H1 (cell line): ENCODE data around the gene HS2ST1. TPM values are rescaled to one million over a fixed set of nuclear protein-coding genes. Genes with fewer than 3 reads are reported as not detected.

ENCODE experiments used
- CTCF ChIA-PET: fragments of 300-600 bp; sonication (Branson Sonifier 250); formaldehyde crosslinking; loops from one replicate; lab custom pipeline; 2021; ENCODE audit not compliant: partially characterized antibody; lab: Charles Lee
- POLR2A ChIA-PET: fragments of 300-600 bp; sonication (Branson Sonifier 250); formaldehyde crosslinking; loops from one replicate; lab custom pipeline; 2021; ENCODE audit warnings: inconsistent platforms; ENCODE audit not compliant: partially characterized antibody; lab: Charles Lee
- DNase-seq, 2 experiments: peaks; one replicate each; pipeline versions ENCODE4 v3.0.0 to v3.0.0-alpha.2; 2010 to 2022; ENCODE audit warnings: low spot score in 2 of 2, low read depth in 1 of 2, mixed read lengths in 1 of 2
- FAIRE-seq: peaks from 2 replicates; lab custom pipeline; 2011; peaks lifted over from hg19 to GRCh38; lab: Jason Lieb, UNC
- H2AFZ ChIP-seq: 2 replicates; pipeline ENCODE4 v1.8.1; 2012; ENCODE audit warnings: low read length, inconsistent platforms
- H2AK5ac ChIP-seq: 2 replicates; pipeline ENCODE4 v1.6.1; 2013; ENCODE audit warnings: low read depth, low read length
- H2BK120ac ChIP-seq: replicated peaks from 2 replicates; pipeline ENCODE3; 2013; ENCODE audit warnings: low read depth, low read length, inconsistent platforms
- H2BK12ac ChIP-seq: 2 replicates; pipeline ENCODE4 v1.6.1; 2013; ENCODE audit warnings: low read depth, low read length
- H2BK15ac ChIP-seq: 2 replicates; pipeline ENCODE4 v1.6.1; 2013; ENCODE audit warnings: low read length
- H2BK20ac ChIP-seq: 2 replicates; pipeline ENCODE4 v1.6.1; 2013; ENCODE audit warnings: low read length
- H2BK5ac ChIP-seq: 2 replicates; pipeline ENCODE4 v1.6.1; 2013; ENCODE audit warnings: low read depth, low read length
- H3K14ac ChIP-seq: 2 replicates; pipeline ENCODE4 v1.6.1; 2013; ENCODE audit warnings: inconsistent platforms; ENCODE audit not compliant: insufficient read length
- H3K18ac ChIP-seq: 2 replicates; pipeline ENCODE4 v1.6.1; 2013; ENCODE audit warnings: low read length; ENCODE audit errors: extremely low read depth
- H3K23ac ChIP-seq: 2 replicates; pipeline ENCODE4 v1.6.1; 2013; ENCODE audit warnings: inconsistent platforms; ENCODE audit not compliant: insufficient read length
- H3K23me2 ChIP-seq: 2 replicates; pipeline ENCODE4 v1.6.1; 2013; ENCODE audit warnings: low read depth, low read length
- H3K27ac ChIP-seq: 2 replicates; pipeline ENCODE4 v1.6.1; 2011; ENCODE audit warnings: low read depth, low read length, inconsistent platforms
- H3K27me3 ChIP-seq, 4 experiments: replicated peaks in 1 of 4; 1 replicate in 1 of 4; 2 replicates in 3 of 4; pipeline versions ENCODE4 v1.6.1 to v1.8.1; 2011 to 2013; ENCODE audit warnings: low read length in 3 of 4, mild to moderate bottlenecking in 3 of 4, inconsistent platforms in 2 of 4, mixed read lengths in 2 of 4, moderate library complexity in 1 of 4; ENCODE audit not compliant: control insufficient read depth in 3 of 4, insufficient read depth in 3 of 4; ENCODE audit errors: extremely low read depth in 1 of 4
- H3K36me3 ChIP-seq, 4 experiments: 2 replicates each; pipeline versions ENCODE4 v1.6.1 to v1.8.1; 2011 to 2013; ENCODE audit warnings: mild to moderate bottlenecking in 4 of 4, low read length in 3 of 4, moderate library complexity in 2 of 4, control low read depth in 1 of 4, inconsistent platforms in 1 of 4; ENCODE audit not compliant: insufficient read depth in 4 of 4, control insufficient read depth in 2 of 4
- H3K4ac ChIP-seq: replicated peaks from 2 replicates; pipeline ENCODE3; 2013; ENCODE audit warnings: low read length, low read depth, mixed read lengths, inconsistent platforms; ENCODE audit not compliant: insufficient read length
- H3K4me1 ChIP-seq, 4 experiments: replicated peaks in 1 of 4; 1 replicate in 1 of 4; 2 replicates in 3 of 4; pipeline versions ENCODE4 v1.6.1 to v1.8.1; 2011 to 2013; ENCODE audit warnings: low read length in 3 of 4, inconsistent platforms in 2 of 4, mixed read lengths in 1 of 4; ENCODE audit not compliant: insufficient read depth in 4 of 4, control insufficient read depth in 3 of 4
- H3K4me2 ChIP-seq, 2 experiments: 2 replicates each; pipeline versions ENCODE4 v1.6.1 to v1.8.1; 2011 to 2013; ENCODE audit warnings: low read depth in 2 of 2, low read length in 2 of 2, control low read depth in 1 of 2, inconsistent platforms in 1 of 2, mild to moderate bottlenecking in 1 of 2; ENCODE audit not compliant: insufficient read depth in 1 of 2
- H3K4me3 ChIP-seq, 4 experiments: fragments of 200-600, 300-600 bp in 1 of 4; sonication (generic), shearing (Covaris generic), sonication (Bioruptor Twin) in 1 of 4; 2 replicates each; pipeline versions ENCODE4 v1.5.1 to v1.8.1; 2011 to 2016; ENCODE audit warnings: low read length in 4 of 4, low read depth in 3 of 4, control low read depth in 2 of 4, inconsistent platforms in 2 of 4, mild to moderate bottlenecking in 2 of 4, mixed read lengths in 1 of 4, moderate library complexity in 1 of 4; ENCODE audit not compliant: insufficient read depth in 2 of 4; ENCODE audit errors: extremely low read depth in 1 of 4
- H3K56ac ChIP-seq: replicated peaks from 2 replicates; pipeline ENCODE3; 2013; ENCODE audit warnings: low read depth, mild to moderate bottlenecking, mixed read lengths, low read length, inconsistent platforms; ENCODE audit not compliant: insufficient read length
- H3K79me1 ChIP-seq: 2 replicates; pipeline ENCODE4 v1.6.1; 2013; ENCODE audit warnings: low read depth, low read length, control low read depth
- H3K79me2 ChIP-seq, 2 experiments: 2 replicates each; pipeline versions ENCODE4 v1.6.1 to v1.8.1; 2012 to 2013; ENCODE audit warnings: low read length in 2 of 2, mild to moderate bottlenecking in 2 of 2, inconsistent platforms in 1 of 2; ENCODE audit not compliant: insufficient read depth in 2 of 2, control insufficient read depth in 1 of 2
- H3K9ac ChIP-seq, 4 experiments: replicated peaks in 1 of 4; 1 replicate in 1 of 4; 2 replicates in 3 of 4; pipeline versions ENCODE4 v1.6.1 to v1.8.1; 2011 to 2013; ENCODE audit warnings: low read depth in 3 of 4, low read length in 3 of 4, control low read depth in 2 of 4, mild to moderate bottlenecking in 2 of 4, moderate library complexity in 2 of 4, inconsistent platforms in 1 of 4; ENCODE audit errors: extremely low read depth in 1 of 4
- H3K9me3 ChIP-seq, 2 experiments: 2 replicates each; pipeline versions ENCODE4 v1.6.1 to v1.8.1; 2012 to 2013; ENCODE audit warnings: mild to moderate bottlenecking in 2 of 2, moderate library complexity in 2 of 2, control low read depth in 1 of 2, inconsistent platforms in 1 of 2, low read depth in 1 of 2, low read length in 1 of 2, mixed read lengths in 1 of 2; ENCODE audit not compliant: insufficient read depth in 2 of 2
- H4K20me1 ChIP-seq, 2 experiments: replicated peaks in 1 of 2; 2 replicates each; pipeline versions ENCODE3 to v1.8.1; 2011 to 2013; ENCODE audit warnings: inconsistent platforms in 2 of 2, low read length in 2 of 2, mild to moderate bottlenecking in 1 of 2; ENCODE audit not compliant: insufficient read depth in 2 of 2, control insufficient read depth in 1 of 2
- H4K5ac ChIP-seq: 2 replicates; pipeline ENCODE4 v1.6.1; 2013; ENCODE audit warnings: low read length, low read depth, mixed read lengths, inconsistent platforms; ENCODE audit not compliant: insufficient read length
- H4K8ac ChIP-seq: 2 replicates; pipeline ENCODE4 v1.8.0; 2013; ENCODE audit warnings: mild to moderate bottlenecking, moderate library complexity, low read length, inconsistent platforms; ENCODE audit not compliant: insufficient read depth; ENCODE audit errors: extremely low read depth
- H4K91ac ChIP-seq: replicated peaks from 2 replicates; pipeline ENCODE3; 2013; ENCODE audit warnings: low read length, mixed read lengths, inconsistent platforms; ENCODE audit not compliant: insufficient read length
- BRCA1 ChIP-seq: IDR thresholded peaks from 2 replicates; pipeline ENCODE4 v1.6.1; 2012; ENCODE audit warnings: low read depth, low read length, improper control_type of control experiment
- EZH2 ChIP-seq: fragments of 200-600 bp; sonication (generic); IDR thresholded peaks from 2 replicates; pipeline ENCODE4 v1.7.1; 2012; ENCODE audit warnings: low read depth, mild to moderate bottlenecking, moderate library complexity, low read length, inconsistent platforms; ENCODE audit not compliant: severe bottlenecking
- SIN3A ChIP-seq, 2 experiments: IDR thresholded peaks in 1 of 2; conservative IDR thresholded peaks in 1 of 2; 2 replicates each; pipeline ENCODE4 v1.6.1; 2011 to 2012; ENCODE audit warnings: low read length in 2 of 2, improper control_type of control experiment in 1 of 2, low read depth in 1 of 2, mild to moderate bottlenecking in 1 of 2
- SIX5 ChIP-seq: IDR thresholded peaks from 2 replicates; pipeline ENCODE4 v1.6.1; 2011; ENCODE audit warnings: mild to moderate bottlenecking, low read depth, low read length
- SP4 ChIP-seq: IDR thresholded peaks from 2 replicates; pipeline ENCODE4 v1.6.1; 2012; ENCODE audit warnings: low read length, inconsistent platforms
- TAF1 ChIP-seq: IDR thresholded peaks from 2 replicates; pipeline ENCODE4 v1.6.1; 2011; ENCODE audit warnings: mild to moderate bottlenecking, low read depth, low read length
- TBP ChIP-seq: IDR thresholded peaks from 2 replicates; pipeline ENCODE4 v1.6.1; 2011; ENCODE audit warnings: low read depth, low read length, improper control_type of control experiment
- WGBS, 2 experiments: shearing (Covaris generic) in 1 of 2; methylation state at CpG; one replicate each; pipeline versions ENCODE4 v1.1.6 to v1.1.7; 2013 to 2015; ENCODE audit warnings: low lambda C conversion rate in 2 of 2, mixed read lengths in 2 of 2, inconsistent platforms in 1 of 2, low coverage in 1 of 2, missing lambda C conversion rate in 1 of 2; ENCODE audit not compliant: insufficient replicate concordance in 2 of 2, insufficient coverage in 1 of 2, insufficient read length in 1 of 2; ENCODE audit errors: extremely low coverage in 1 of 2, missing lambda C conversion rate in 1 of 2; 5-methylcytosine and 5-hydroxymethylcytosine counted together
- polyA plus RNA-seq, 7 experiments: library from polyadenylated mRNA; depleted of rRNA in 3 of 7; stranded (reverse) in 5 of 7; unstranded in 2 of 7; fragments of >200 nt in 5 of 7; fragments of 200-250 nt in 2 of 7; gene quantifications; 1 replicate in 5 of 7; 2 replicates in 1 of 7; 4 replicates in 1 of 7; pipeline versions ENCODE4 v1.2.1 to v1.2.3, GENCODE V29; 2011 to 2013; ENCODE audit warnings: missing spikeins in 2 of 7, mixed read lengths in 2 of 7
- total RNA-seq: library from RNA; stranded (reverse); fragmentation: NEBNext Ultra II Directional; extraction: Animal tissue kit (Norgen Biotek cat#: 25700); gene quantifications from 2 replicates; pipeline ENCODE4 v1.2.1, GENCODE V29; 2021
- TF ChIP-seq, protein P1 (sequence below): IDR thresholded peaks from 2 replicates; pipeline ENCODE4 v1.6.1; 2012; ENCODE audit warnings: low read length, inconsistent platforms

The HS2ST1 gene
- total and polyA plus RNA-seq, 2 of the 8 experiments (the other 6 are each of a cell fraction or from before 2014, with no cell fraction given) = 5.2 to 28.3 TPM

- ChIA-PET CTCF (interaction anchor here (0.6 kb wide), 1 partner anchor 1092 kb away, joined by 3 read pairs; no protein-coding TSS in a partner anchor), POLR2A (no interaction called here)
- H3K18ac ChIP-seq = no peak overlapping the region
- DNase-seq (no peak), FAIRE-seq (no peak)
- TF ChIP-seq TAF1 (no peak), TBP (no peak), SP4 (no peak), SIN3A (conservative IDR thresholded peaks at IDR 0.05 in 1 of 2, IDR thresholded peaks at IDR 0.05 in 1 of 2; ENCODE audit: low read depth in 1 of 2, low read length in 2 of 2) (no peak), SIX5 (no peak), BRCA1 (no peak), EZH2 (no peak)
- TF ChIP-seq, protein P1, sequence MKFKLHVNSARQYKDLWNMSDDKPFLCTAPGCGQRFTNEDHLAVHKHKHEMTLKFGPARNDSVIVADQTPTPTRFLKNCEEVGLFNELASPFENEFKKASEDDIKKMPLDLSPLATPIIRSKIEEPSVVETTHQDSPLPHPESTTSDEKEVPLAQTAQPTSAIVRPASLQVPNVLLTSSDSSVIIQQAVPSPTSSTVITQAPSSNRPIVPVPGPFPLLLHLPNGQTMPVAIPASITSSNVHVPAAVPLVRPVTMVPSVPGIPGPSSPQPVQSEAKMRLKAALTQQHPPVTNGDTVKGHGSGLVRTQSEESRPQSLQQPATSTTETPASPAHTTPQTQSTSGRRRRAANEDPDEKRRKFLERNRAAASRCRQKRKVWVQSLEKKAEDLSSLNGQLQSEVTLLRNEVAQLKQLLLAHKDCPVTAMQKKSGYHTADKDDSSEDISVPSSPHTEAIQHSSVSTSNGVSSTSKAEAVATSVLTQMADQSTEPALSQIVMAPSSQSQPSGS = no peak
- no peak overlapping the region for H4K8ac ChIP-seq
- H2BK12ac ChIP-seq = no peak overlapping the region
- no peak overlapping the region for H3K9ac ChIP-seq
- H3K14ac ChIP-seq = no peak overlapping the region
- no peak overlapping the region for H3K4ac ChIP-seq
- no peaks in the 10 kb centered on the region; the same call in 1 of the 2 replicates for H3K79me1 ChIP-seq
- H3K23ac ChIP-seq = no peak overlapping the region
- no peak overlapping the region for H3K56ac ChIP-seq
- H2AFZ ChIP-seq = no peak overlapping the region
- no peaks in the 10 kb centered on the region for H3K23me2 ChIP-seq
- H4K5ac ChIP-seq = no peak overlapping the region
- H2BK15ac ChIP-seq = no peak overlapping the region
- H2BK120ac ChIP-seq = no peak overlapping the region
- H4K20me1 ChIP-seq = no peaks in the 10 kb centered on the region
- 93% methylated on average over 3 of the region's 3 CpGs; no CpG with 5 or more reads in 1 of the 2 experiments for WGBS, 2 experiments
- H2BK5ac ChIP-seq = no peak overlapping the region
- H3K27me3 ChIP-seq = no peaks in the 10 kb centered on the region
- H4K91ac ChIP-seq = no peak overlapping the region
- no peak overlapping the region for H3K4me2 ChIP-seq
- no peak overlapping the region for H3K4me3 ChIP-seq
- H3K79me2 ChIP-seq = peaks cover 0 to 74% of the 10 kb centered on the region in 2 experiments; a peak in 2 of 4 replicates
- peaks cover 0 to 2% (median 0%) of the 10 kb centered on the region in 4 experiments; a peak in 1 of 7 replicates for H3K4me1 ChIP-seq
- H3K36me3 ChIP-seq = no peaks in the 10 kb centered on the region
- H3K9me3 ChIP-seq = no peaks in the 10 kb centered on the region
- H2AK5ac ChIP-seq = no peak overlapping the region
- no peak overlapping the region for H3K27ac ChIP-seq
- H2BK20ac ChIP-seq = no peak overlapping the region
These were observed 83.8 kb downstream of the HS2ST1 start for GRCh38 chr1:86998280-86998679.
